ENCODE results near the gene TENM3.

Gene TENM3

GRCh38 chr4:182291175-182291574 is 48.0 kb downstream of the TENM3 start:
- Histone ChIP-seq H3K36me3 (ENCODE audit: control insufficient read depth in 2 of 2, insufficient read depth in 2 of 2, low read length in 2 of 2) (no peaks in the 10 kb centered on the region), H3K27ac (ENCODE audit: low read length) (no peak overlapping the region), H3K4me1 (ENCODE audit: control insufficient read depth, insufficient read depth, low read length) (no peaks in the 10 kb centered on the region), H3K4me3 (ENCODE audit: low read length in 2 of 2) (no peak overlapping the region), H3K9ac (ENCODE audit: low read length in 2 of 2) (no peak overlapping the region), H3K9me3 (ENCODE audit: control insufficient read depth in 2 of 2, low read length in 2 of 2) (no peaks in the 10 kb centered on the region), H3K27me3 (ENCODE audit: control insufficient read depth in 1 of 2, insufficient read depth in 2 of 2, low read length in 2 of 2) (no peaks in the 10 kb centered on the region)

- H3K36me3 ChIP-seq (ENCODE audit: control insufficient read depth in 2 of 2, insufficient read depth in 2 of 2, low read length in 2 of 2), result no peaks in the 10 kb centered on the region
- H3K9me3 ChIP-seq (ENCODE audit: control insufficient read depth in 2 of 2, low read length in 2 of 2), result no peaks in the 10 kb centered on the region
- H3K4me1 ChIP-seq (ENCODE audit: control insufficient read depth, insufficient read depth, low read length), result no peaks in the 10 kb centered on the region
- no peak overlapping the region for H3K4me3 ChIP-seq (ENCODE audit: low read length in 2 of 2)
- no peak overlapping the region for H3K27ac ChIP-seq (ENCODE audit: low read length)
- no peaks in the 10 kb centered on the region for H3K27me3 ChIP-seq (ENCODE audit: control insufficient read depth in 1 of 2, insufficient read depth in 2 of 2, low read length in 2 of 2)
- no peak overlapping the region for H3K9ac ChIP-seq (ENCODE audit: low read length in 2 of 2)
Observed at GRCh38 chr4:182291597-182292270, 48.5 kb downstream of the TENM3 start.

GRCh38 chr4:182292612-182293011 is 49.4 kb downstream of the TENM3 start:
- H3K27ac ChIP-seq (ENCODE audit: low read length), result no peak overlapping the region
- no peaks in the 10 kb centered on the region for H3K4me1 ChIP-seq (ENCODE audit: control insufficient read depth, insufficient read depth, low read length)
- H3K36me3 ChIP-seq (ENCODE audit: control insufficient read depth in 2 of 2, insufficient read depth in 2 of 2, low read length in 2 of 2), result no peaks in the 10 kb centered on the region
- H3K9ac ChIP-seq (ENCODE audit: low read length in 2 of 2), result no peak overlapping the region
- no peak overlapping the region for H3K4me3 ChIP-seq (ENCODE audit: low read length in 2 of 2)
- H3K9me3 ChIP-seq (ENCODE audit: control insufficient read depth in 2 of 2, low read length in 2 of 2), result no peaks in the 10 kb centered on the region
- no peaks in the 10 kb centered on the region for H3K27me3 ChIP-seq (ENCODE audit: control insufficient read depth in 1 of 2, insufficient read depth in 2 of 2, low read length in 2 of 2)

- no peak overlapping the region for H3K4me3 ChIP-seq (ENCODE audit: low read length in 2 of 2)
- H3K36me3 ChIP-seq (ENCODE audit: control insufficient read depth in 2 of 2, insufficient read depth in 2 of 2, low read length in 2 of 2), result no peaks in the 10 kb centered on the region
- H3K9ac ChIP-seq (ENCODE audit: low read length in 2 of 2), result no peak overlapping the region
- H3K4me1 ChIP-seq (ENCODE audit: control insufficient read depth, insufficient read depth, low read length), result no peaks in the 10 kb centered on the region
- no peaks in the 10 kb centered on the region for H3K9me3 ChIP-seq (ENCODE audit: control insufficient read depth in 2 of 2, low read length in 2 of 2)
- no peaks in the 10 kb centered on the region for H3K27me3 ChIP-seq (ENCODE audit: control insufficient read depth in 1 of 2, insufficient read depth in 2 of 2, low read length in 2 of 2)
- no peak overlapping the region for H3K27ac ChIP-seq (ENCODE audit: low read length)
Observed at GRCh38 chr4:182293691-182294255, 50.6 kb downstream of the TENM3 start.

- Histone ChIP-seq H3K4me3 (ENCODE audit: low read length in 2 of 2) (no peak overlapping the region), H3K36me3 (ENCODE audit: control insufficient read depth in 2 of 2, insufficient read depth in 2 of 2, low read length in 2 of 2) (no peaks in the 10 kb centered on the region), H3K27me3 (ENCODE audit: control insufficient read depth in 1 of 2, insufficient read depth in 2 of 2, low read length in 2 of 2) (no peaks in the 10 kb centered on the region), H3K9me3 (ENCODE audit: control insufficient read depth in 2 of 2, low read length in 2 of 2) (no peaks in the 10 kb centered on the region), H3K4me1 (ENCODE audit: control insufficient read depth, insufficient read depth, low read length) (no peaks in the 10 kb centered on the region), H3K9ac (ENCODE audit: low read length in 2 of 2) (no peak overlapping the region), H3K27ac (ENCODE audit: low read length) (no peak overlapping the region)
Observed at GRCh38 chr4:182294451-182294850, 51.2 kb downstream of the TENM3 start.

- H3K4me1 ChIP-seq (ENCODE audit: control insufficient read depth, insufficient read depth, low read length), result no peaks in the 10 kb centered on the region
- H3K9ac ChIP-seq (ENCODE audit: low read length in 2 of 2), result no peak overlapping the region
- H3K27me3 ChIP-seq (ENCODE audit: control insufficient read depth in 1 of 2, insufficient read depth in 2 of 2, low read length in 2 of 2), result no peaks in the 10 kb centered on the region
- H3K36me3 ChIP-seq (ENCODE audit: control insufficient read depth in 2 of 2, insufficient read depth in 2 of 2, low read length in 2 of 2), result no peaks in the 10 kb centered on the region
- no peak overlapping the region for H3K27ac ChIP-seq (ENCODE audit: low read length)
- no peak overlapping the region for H3K4me3 ChIP-seq (ENCODE audit: low read length in 2 of 2)
- no peaks in the 10 kb centered on the region for H3K9me3 ChIP-seq (ENCODE audit: control insufficient read depth in 2 of 2, low read length in 2 of 2)
Observed at GRCh38 chr4:182297659-182298058, 54.5 kb downstream of the TENM3 start.

GRCh38 chr4:182301736-182302135 is 58.5 kb downstream of the TENM3 start:
- H3K9me3 ChIP-seq (ENCODE audit: control insufficient read depth in 2 of 2, low read length in 2 of 2), result no peaks in the 10 kb centered on the region
- H3K4me3 ChIP-seq (ENCODE audit: low read length in 2 of 2), result no peak overlapping the region
- no peak overlapping the region for H3K27ac ChIP-seq (ENCODE audit: low read length)
- H3K36me3 ChIP-seq (ENCODE audit: control insufficient read depth in 2 of 2, insufficient read depth in 2 of 2, low read length in 2 of 2), result no peaks in the 10 kb centered on the region
- H3K9ac ChIP-seq (ENCODE audit: low read length in 2 of 2), result no peak overlapping the region
- H3K27me3 ChIP-seq (ENCODE audit: control insufficient read depth in 1 of 2, insufficient read depth in 2 of 2, low read length in 2 of 2), result no peaks in the 10 kb centered on the region
- no peaks in the 10 kb centered on the region for H3K4me1 ChIP-seq (ENCODE audit: control insufficient read depth, insufficient read depth, low read length)

- no peak overlapping the region for H3K4me3 ChIP-seq (ENCODE audit: low read length in 2 of 2)
- no peaks in the 10 kb centered on the region for H3K9me3 ChIP-seq (ENCODE audit: control insufficient read depth in 2 of 2, low read length in 2 of 2)
- H3K4me1 ChIP-seq (ENCODE audit: control insufficient read depth, insufficient read depth, low read length), result no peaks in the 10 kb centered on the region
- H3K9ac ChIP-seq (ENCODE audit: low read length in 2 of 2), result no peak overlapping the region
- H3K36me3 ChIP-seq (ENCODE audit: control insufficient read depth in 2 of 2, insufficient read depth in 2 of 2, low read length in 2 of 2), result no peaks in the 10 kb centered on the region
- peaks cover 0 to 2% of the 10 kb centered on the region in 2 donors for H3K27me3 ChIP-seq (ENCODE audit: control insufficient read depth in 1 of 2, insufficient read depth in 2 of 2, low read length in 2 of 2)
- H3K27ac ChIP-seq (ENCODE audit: low read length), result no peak overlapping the region
Observed at GRCh38 chr4:182303847-182304246, 60.6 kb downstream of the TENM3 start.

- H3K9ac ChIP-seq (ENCODE audit: low read length in 2 of 2), result no peak overlapping the region
- H3K4me1 ChIP-seq (ENCODE audit: control insufficient read depth, insufficient read depth, low read length), result no peaks in the 10 kb centered on the region
- H3K27me3 ChIP-seq (ENCODE audit: control insufficient read depth in 1 of 2, insufficient read depth in 2 of 2, low read length in 2 of 2), result peaks cover 0 to 2% of the 10 kb centered on the region in 2 donors
- H3K9me3 ChIP-seq (ENCODE audit: control insufficient read depth in 2 of 2, low read length in 2 of 2), result no peaks in the 10 kb centered on the region
- no peak overlapping the region for H3K27ac ChIP-seq (ENCODE audit: low read length)
- H3K36me3 ChIP-seq (ENCODE audit: control insufficient read depth in 2 of 2, insufficient read depth in 2 of 2, low read length in 2 of 2), result no peaks in the 10 kb centered on the region
- H3K4me3 ChIP-seq (ENCODE audit: low read length in 2 of 2), result no peak overlapping the region
Observed at GRCh38 chr4:182306792-182307507, 63.7 kb downstream of the TENM3 start.

- H3K36me3 ChIP-seq (ENCODE audit: control insufficient read depth in 2 of 2, insufficient read depth in 2 of 2, low read length in 2 of 2), result no peaks in the 10 kb centered on the region
- H3K9me3 ChIP-seq (ENCODE audit: control insufficient read depth in 2 of 2, low read length in 2 of 2), result no peaks in the 10 kb centered on the region
- no peak overlapping the region for H3K27ac ChIP-seq (ENCODE audit: low read length)
- no peak overlapping the region for H3K4me3 ChIP-seq (ENCODE audit: low read length in 2 of 2)
- no peaks in the 10 kb centered on the region for H3K4me1 ChIP-seq (ENCODE audit: control insufficient read depth, insufficient read depth, low read length)
- H3K27me3 ChIP-seq (ENCODE audit: control insufficient read depth in 1 of 2, insufficient read depth in 2 of 2, low read length in 2 of 2), result peaks cover 0 to 2% of the 10 kb centered on the region in 2 donors
- no peak overlapping the region for H3K9ac ChIP-seq (ENCODE audit: low read length in 2 of 2)
Observed at GRCh38 chr4:182307746-182308145, 64.5 kb downstream of the TENM3 start.

GRCh38 chr4:182309877-182310276 is 66.7 kb downstream of the TENM3 start:
- Histone ChIP-seq H3K4me3 (ENCODE audit: low read length in 2 of 2) (no peak overlapping the region), H3K36me3 (ENCODE audit: control insufficient read depth in 2 of 2, insufficient read depth in 2 of 2, low read length in 2 of 2) (no peaks in the 10 kb centered on the region), H3K4me1 (ENCODE audit: control insufficient read depth, insufficient read depth, low read length) (no peaks in the 10 kb centered on the region)

More at GRCh38 chr4:182309877-182310276, 66.7 kb downstream of the TENM3 start:
- peaks cover 0 to 2% of the 10 kb centered on the region in 2 donors for H3K27me3 ChIP-seq (ENCODE audit: control insufficient read depth in 1 of 2, insufficient read depth in 2 of 2, low read length in 2 of 2)
- H3K9ac ChIP-seq (ENCODE audit: low read length in 2 of 2), result no peak overlapping the region
- H3K27ac ChIP-seq (ENCODE audit: low read length), result no peak overlapping the region
- peaks cover 3% of the 10 kb centered on the region in 2 donors for H3K9me3 ChIP-seq (ENCODE audit: control insufficient read depth in 2 of 2, low read length in 2 of 2)
